GM10266 (cell line): ENCODE results near the gene PHF19.

Experiments
- DNase-seq: peaks from one replicate; pipeline ENCODE4 v3.0.0; 2012; ENCODE audit errors: extremely low spot score
- CTCF ChIP-seq: IDR thresholded peaks from 2 replicates; pipeline ENCODE4 v1.5.1; 2012; ENCODE audit warnings: mild to moderate bottlenecking, low read depth; ENCODE audit not compliant: control insufficient read depth, insufficient read depth; ENCODE audit errors: missing control alignments

The PHF19 gene

GRCh38 chr9:120868676-120869359 is 8.2 kb downstream of the PHF19 start:
- DNase-seq, result peak; percentile 98
- TF ChIP-seq CTCF, result peak; percentile 75

- TF ChIP-seq CTCF, result no peak
- no peak for DNase-seq
Measured at GRCh38 chr9:120868339-120868675, 8.7 kb downstream of the PHF19 start.

- TF ChIP-seq CTCF, result no peak
- no peak for DNase-seq
Measured at GRCh38 chr9:120867676-120868338, 9.2 kb downstream of the PHF19 start.

- no peak for DNase-seq
Measured at GRCh38 chr9:120866651-120867050, 10.3 kb downstream of the PHF19 start.

GRCh38 chr9:120865809-120866208 is 11.2 kb downstream of the PHF19 start:
- no peak for TF ChIP-seq CTCF
- DNase-seq, result no peak

More at GRCh38 chr9:120866651-120867050, 10.3 kb downstream of the PHF19 start:
- TF ChIP-seq CTCF, result no peak

- DNase-seq, result no peak
- TF ChIP-seq CTCF, result no peak
Measured at GRCh38 chr9:120865176-120865575, 11.8 kb downstream of the PHF19 start.

- no peak for TF ChIP-seq CTCF
- no peak for DNase-seq
Measured at GRCh38 chr9:120864719-120865118, 12.3 kb downstream of the PHF19 start.
